IPS-NIHi11 (cell line): ENCODE data around the gene FHDC1.

ENCODE experiments used
- DNase-seq: peaks from one replicate; pipeline ENCODE4 v3.0.0; 2012; ENCODE audit warnings: mixed read lengths, low spot score

The FHDC1 gene

GRCh38 chr4:152935143-152935542 is 980 bp upstream of the FHDC1 start:
- peak; percentile 62 for DNase-seq

- peak; percentile 81 for DNase-seq
Observed at GRCh38 chr4:152936446-152937335, 568 bp downstream of the FHDC1 start.

GRCh38 chr4:152937336-152938236 is 1.5 kb downstream of the FHDC1 start:
- DNase-seq = peak; percentile 61

- DNase-seq = no peak
Observed at GRCh38 chr4:152938237-152938947, 2.3 kb downstream of the FHDC1 start.

- DNase-seq = no peak
Observed at GRCh38 chr4:152939621-152940020, 3.5 kb downstream of the FHDC1 start.

- no peak for DNase-seq
Observed at GRCh38 chr4:152940461-152940860, 4.3 kb downstream of the FHDC1 start.

GRCh38 chr4:152941411-152941810 is 5.3 kb downstream of the FHDC1 start:
- DNase-seq = no peak

GRCh38 chr4:152942346-152942745 is 6.2 kb downstream of the FHDC1 start:
- DNase-seq = no peak

GRCh38 chr4:152943672-152944071 is 7.5 kb downstream of the FHDC1 start:
- DNase-seq = no peak

GRCh38 chr4:152944666-152945320 is 8.7 kb downstream of the FHDC1 start:
- DNase-seq = no peak

- DNase-seq = no peak
Observed at GRCh38 chr4:152945639-152946038, 9.5 kb downstream of the FHDC1 start.

GRCh38 chr4:152946446-152946845 is 10.3 kb downstream of the FHDC1 start:
- DNase-seq = no peak

GRCh38 chr4:152947311-152947710 is 11.2 kb downstream of the FHDC1 start:
- no peak for DNase-seq

GRCh38 chr4:152949930-152950329 is 13.8 kb downstream of the FHDC1 start:
- peak; percentile 52 for DNase-seq

GRCh38 chr4:152950402-152951274 is 14.5 kb downstream of the FHDC1 start:
- DNase-seq = no peak

GRCh38 chr4:152951348-152951747 is 15.2 kb downstream of the FHDC1 start:
- DNase-seq = no peak

GRCh38 chr4:152953514-152953913 is 17.4 kb downstream of the FHDC1 start:
- no peak for DNase-seq

- DNase-seq = no peak
Observed at GRCh38 chr4:152954741-152955140, 18.6 kb downstream of the FHDC1 start.

- DNase-seq = no peak
Observed at GRCh38 chr4:152956147-152956546, 20.0 kb downstream of the FHDC1 start.

- no peak for DNase-seq
Observed at GRCh38 chr4:152956650-152957436, 20.7 kb downstream of the FHDC1 start.
